H9 (cell line): Measurements from ENCODE around the gene LMCD1. TPM values are rescaled to one million over a fixed set of nuclear protein-coding genes. Genes with fewer than 3 reads are reported as not detected.

Source experiments
- DNase-seq: peaks from one replicate; pipeline ENCODE4 v3.0.0-alpha.2; 2017
- H2AFZ ChIP-seq: one replicate; pipeline ENCODE4 v1.6.1; 2013; ENCODE audit warnings: mild to moderate bottlenecking, low read length, control low read depth, moderate library complexity
- H2AK5ac ChIP-seq: 2 replicates; pipeline ENCODE4 v1.6.1; 2013; ENCODE audit warnings: low read length, control low read depth, mixed read lengths; ENCODE audit not compliant: insufficient read length
- H2BK120ac ChIP-seq: one replicate; pipeline ENCODE4 v1.6.1; 2013; ENCODE audit warnings: low read depth, mild to moderate bottlenecking, low read length, control low read depth, inconsistent platforms; ENCODE audit not compliant: poor library complexity, severe bottlenecking
- H2BK12ac ChIP-seq: 2 replicates; pipeline ENCODE4 v1.6.1; 2013; ENCODE audit warnings: low read length, control low read depth, mixed read lengths, low read depth; ENCODE audit not compliant: insufficient read length
- H2BK15ac ChIP-seq: 2 replicates; pipeline ENCODE4 v1.6.1; 2013; ENCODE audit warnings: low read depth, low read length, control low read depth
- H2BK20ac ChIP-seq: one replicate; pipeline ENCODE4 v1.6.1; 2013; ENCODE audit warnings: low read depth, mild to moderate bottlenecking, low read length, control low read depth, inconsistent platforms; ENCODE audit not compliant: poor library complexity, severe bottlenecking
- H2BK5ac ChIP-seq: 2 replicates; pipeline ENCODE4 v1.6.1; 2013; ENCODE audit warnings: low read length, control low read depth, mixed read lengths; ENCODE audit not compliant: insufficient read length
- H3K14ac ChIP-seq: 2 replicates; pipeline ENCODE4 v1.6.1; 2013; ENCODE audit warnings: low read length, control low read depth; ENCODE audit not compliant: insufficient read depth
- H3K18ac ChIP-seq: 2 replicates; pipeline ENCODE4 v1.6.1; 2013; ENCODE audit warnings: low read depth, mild to moderate bottlenecking, mixed read lengths, low read length, control low read depth; ENCODE audit not compliant: insufficient read length
- H3K23ac ChIP-seq: 2 replicates; pipeline ENCODE4 v1.6.1; 2013; ENCODE audit warnings: low read length, control low read depth, mixed read lengths, low read depth; ENCODE audit not compliant: insufficient read length
- H3K23me2 ChIP-seq: 2 replicates; pipeline ENCODE4 v1.6.1; 2013; ENCODE audit warnings: low read depth, mild to moderate bottlenecking, mixed read lengths, low read length, control low read depth; ENCODE audit not compliant: insufficient read length, poor library complexity, severe bottlenecking
- H3K27ac ChIP-seq: 2 replicates; pipeline ENCODE4 v1.5.1; 2013; ENCODE audit warnings: low read length, control low read depth, mixed read lengths, low read depth; ENCODE audit not compliant: insufficient read length
- H3K27me3 ChIP-seq: 2 replicates; pipeline ENCODE4 v1.6.1; 2013; ENCODE audit warnings: low read length, control low read depth, inconsistent platforms; ENCODE audit not compliant: insufficient read depth
- H3K4ac ChIP-seq: 2 replicates; pipeline ENCODE4 v1.6.1; 2013; ENCODE audit warnings: low read depth, mild to moderate bottlenecking, control low read depth, inconsistent platforms, low read length, moderate library complexity
- H3K4me1 ChIP-seq: 2 replicates; pipeline ENCODE4 v1.6.1; 2013; ENCODE audit warnings: low read length, control low read depth, inconsistent platforms; ENCODE audit not compliant: insufficient read depth
- H3K4me2 ChIP-seq: 2 replicates; pipeline ENCODE4 v1.6.1; 2013; ENCODE audit warnings: low read length, control low read depth, mixed read lengths; ENCODE audit not compliant: insufficient read length, insufficient read depth
- H3K56ac ChIP-seq: 2 replicates; pipeline ENCODE4 v1.6.1; 2013; ENCODE audit warnings: low read depth, mild to moderate bottlenecking, mixed read lengths, low read length, control low read depth; ENCODE audit not compliant: insufficient read length
- H3K79me1 ChIP-seq: 2 replicates; pipeline ENCODE4 v1.6.1; 2013; ENCODE audit warnings: low read depth, mild to moderate bottlenecking, moderate library complexity, low read length, control low read depth, inconsistent platforms; ENCODE audit not compliant: insufficient read depth, poor library complexity, severe bottlenecking
- H3K79me2 ChIP-seq: 2 replicates; pipeline ENCODE4 v1.6.1; 2013; ENCODE audit warnings: low read length, control low read depth, inconsistent platforms; ENCODE audit not compliant: insufficient read depth
- H3K9ac ChIP-seq: 2 replicates; pipeline ENCODE4 v1.6.1; 2013; ENCODE audit warnings: low read length, control low read depth, mixed read lengths; ENCODE audit not compliant: insufficient read length; ENCODE audit errors: extremely low read depth
- H3K9me3 ChIP-seq: one replicate; pipeline ENCODE4 v1.6.1; 2013; ENCODE audit warnings: low read depth, low read length, inconsistent platforms; ENCODE audit not compliant: control insufficient read depth
- H3T11ph ChIP-seq: one replicate; pipeline ENCODE4 v1.6.1; 2013; ENCODE audit warnings: mild to moderate bottlenecking, low read length, control low read depth, inconsistent platforms
- H4K20me1 ChIP-seq: one replicate; pipeline ENCODE4 v1.6.1; 2013; ENCODE audit not compliant: control insufficient read depth, insufficient read length, insufficient read depth
- H4K5ac ChIP-seq: 2 replicates; pipeline ENCODE4 v1.6.1; 2013; ENCODE audit warnings: low read depth, mild to moderate bottlenecking, mixed read lengths, low read length, control low read depth; ENCODE audit not compliant: insufficient read length
- H4K8ac ChIP-seq: replicated peaks from 2 replicates; pipeline ENCODE4 v1.6.1; 2013; ENCODE audit warnings: low read length, control low read depth, mixed read lengths, low read depth; ENCODE audit not compliant: insufficient read length
- H4K91ac ChIP-seq: 2 replicates; pipeline ENCODE4 v1.6.1; 2013; ENCODE audit warnings: low read depth, mild to moderate bottlenecking, moderate library complexity, mixed read lengths, low read length, control low read depth; ENCODE audit not compliant: insufficient read length
- H3K27ac Mint-ChIP-seq, 3 experiments: 2 replicates in 2 of 3; 3 replicates in 1 of 3; pipeline ENCODE4 v1.8.0; 2020 to 2021; ENCODE audit warnings: mixed read lengths in 3 of 3, mild to moderate bottlenecking in 1 of 3, moderate library complexity in 1 of 3
- H3K27me3 Mint-ChIP-seq: 2 replicates; pipeline ENCODE4 v1.8.0; 2021; ENCODE audit warnings: low read depth, mild to moderate bottlenecking, moderate library complexity, mixed read lengths
- H3K36me3 Mint-ChIP-seq, 3 experiments: 2 replicates in 2 of 3; 3 replicates in 1 of 3; pipeline ENCODE4 v1.8.0; 2020 to 2021; ENCODE audit warnings: low read depth in 3 of 3, mixed read lengths in 3 of 3; ENCODE audit not compliant: insufficient read depth in 1 of 3
- H3K4me1 Mint-ChIP-seq, 2 experiments: 2 replicates each; pipeline ENCODE4 v1.8.0; 2020; ENCODE audit warnings: mixed read lengths in 2 of 2
- H3K4me3 Mint-ChIP-seq, 2 experiments: 2 replicates in 1 of 2; 3 replicates in 1 of 2; pipeline ENCODE4 v1.8.0; 2020 to 2021; ENCODE audit warnings: mild to moderate bottlenecking in 2 of 2, mixed read lengths in 2 of 2, moderate library complexity in 1 of 2
- H3K9me3 Mint-ChIP-seq, 2 experiments: 2 replicates in 1 of 2; 3 replicates in 1 of 2; pipeline ENCODE4 v1.8.0; 2020; ENCODE audit warnings: mild to moderate bottlenecking in 2 of 2, mixed read lengths in 2 of 2, moderate library complexity in 1 of 2
- CTCF ChIP-seq: fragments of 200-600 bp; sonication (generic); conservative IDR thresholded peaks from 3 replicates; pipeline ENCODE4 v1.8.0; 2021; ENCODE audit warnings: antibody characterized with exemption, mild to moderate bottlenecking
- WGBS: extraction: QIAGEN DNeasy Blood & Tissue Kit; methylation state at CpG from one replicate; pipeline ENCODE4 v1.1.7; 2013; ENCODE audit warnings: missing lambda C conversion rate, low lambda C conversion rate, mixed read lengths; ENCODE audit not compliant: insufficient read length; ENCODE audit errors: extremely low coverage; 5-methylcytosine and 5-hydroxymethylcytosine counted together
- total RNA-seq: library from RNA; stranded (reverse); gene quantifications from 2 replicates; pipeline ENCODE4 v1.2.1, GENCODE V29; 2021

LMCD1 gene
- total RNA-seq, 1 experiment from 2014 or later, result 19.2 TPM

- no peak overlapping the region for H3K27ac ChIP-seq
- Mint-ChIP-seq H3K27ac (peak overlapping the region in 2 of 3 experiments; percentile 21 to 49; a peak in 1 of 7 replicates), H3K9me3 (no peaks in the 10 kb centered on the region), H3K36me3 (peaks cover under 1 to 27% (median 18%) of the 10 kb centered on the region in 3 experiments; a peak in 4 of 7 replicates), H3K4me3 (no peak overlapping the region), H3K27me3 (no peaks in the 10 kb centered on the region), H3K4me1 (no peaks in the 10 kb centered on the region)
- H2BK20ac ChIP-seq, result no peak overlapping the region
- no peak overlapping the region for H2BK5ac ChIP-seq
- no peak overlapping the region for H3K18ac ChIP-seq
- no peak overlapping the region for H2BK15ac ChIP-seq
- H4K91ac ChIP-seq, result no peak overlapping the region
- H3K4ac ChIP-seq, result no peak overlapping the region
- H3K79me1 ChIP-seq, result no peaks in the 10 kb centered on the region
- no peak overlapping the region for H2AK5ac ChIP-seq
- no peak overlapping the region for H2AFZ ChIP-seq
- no CpG with 5 or more reads among the region's 4 CpGs for WGBS
- no peak for DNase-seq
- H2BK120ac ChIP-seq, result no peak overlapping the region
- no peaks in the 10 kb centered on the region for H3K79me2 ChIP-seq
- no peaks in the 10 kb centered on the region for H3K4me1 ChIP-seq
- no peaks in the 10 kb centered on the region for H3K23me2 ChIP-seq
- no peaks in the 10 kb centered on the region for H4K20me1 ChIP-seq
- H3K4me2 ChIP-seq, result no peak overlapping the region
- H3K56ac ChIP-seq, result no peak overlapping the region
- no peak for TF ChIP-seq CTCF
- no peaks in the 10 kb centered on the region for H3K27me3 ChIP-seq
- no peaks in the 10 kb centered on the region for H3K9me3 ChIP-seq
- no peak overlapping the region for H3K23ac ChIP-seq
- peak overlapping the region; percentile 53 for H4K5ac ChIP-seq
- H2BK12ac ChIP-seq, result no peak overlapping the region
- no peak overlapping the region for H4K8ac ChIP-seq
- no peak overlapping the region for H3T11ph ChIP-seq
- H3K14ac ChIP-seq, result no peak overlapping the region
- H3K9ac ChIP-seq, result no peak overlapping the region
Observed at GRCh38 chr3:8546609-8547008, 45.0 kb downstream of the LMCD1 start.
